Stimulated activated CD8-positive, alpha-beta memory T cell treated with anti-CD3 and anti-CD28 coated beads, Interleukin-4, amount 100 ng/mL, for 24 hours (primary cell): ENCODE data around the gene ABCA13.

ENCODE experiments used
- DNase-seq: peaks from one replicate; pipeline ENCODE4 v3.0.0-alpha.2; 2020; ENCODE audit warnings: low read depth

The ABCA13 gene

DNA sequence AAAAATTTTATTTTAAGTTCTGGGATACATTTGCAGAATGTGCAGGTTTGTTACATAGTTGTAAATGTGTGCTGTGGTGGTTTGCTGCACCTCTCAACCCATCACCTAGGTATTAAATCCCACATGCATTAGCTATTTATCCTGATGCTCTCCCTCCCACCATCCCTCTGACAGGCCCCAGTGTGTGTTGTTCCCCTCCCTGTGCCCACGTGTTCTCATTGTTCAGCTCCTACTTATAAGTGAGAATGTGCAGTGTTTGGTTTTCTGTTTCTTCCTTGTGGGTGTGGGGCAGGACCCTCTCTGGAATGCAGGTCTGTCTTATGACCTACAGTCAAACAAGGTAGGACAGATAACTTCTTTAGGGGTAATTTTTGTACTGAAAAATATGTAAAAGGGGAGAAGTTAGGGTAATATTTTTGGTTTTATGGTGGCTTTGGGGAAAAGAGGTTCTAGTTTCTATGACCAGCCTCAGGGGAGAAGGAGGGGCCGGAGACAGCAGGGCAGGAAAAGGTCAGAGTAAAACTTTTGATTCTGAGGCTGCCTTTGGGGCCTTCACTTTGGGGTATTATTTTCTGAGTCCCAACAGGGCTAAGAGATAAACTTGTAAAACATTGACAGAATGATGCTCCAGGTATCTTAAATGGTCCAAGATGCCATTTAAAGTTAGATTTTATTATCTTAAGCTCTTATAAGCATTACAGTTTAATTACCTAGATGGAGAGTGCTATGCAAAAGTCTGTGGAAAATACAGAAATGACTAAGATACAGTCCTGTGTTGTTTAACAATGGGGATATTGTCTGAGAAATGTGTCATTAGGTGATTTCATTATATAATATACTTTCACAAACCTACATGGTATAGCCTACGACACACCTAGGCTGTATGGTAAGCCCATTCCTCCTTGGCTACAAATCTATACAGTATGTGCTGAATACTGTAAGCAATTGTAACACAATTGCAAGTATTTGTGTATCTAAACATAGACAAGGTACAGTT lies 354.8 kb downstream of the ABCA13 start:
- DNase-seq, result no peak

DNA sequence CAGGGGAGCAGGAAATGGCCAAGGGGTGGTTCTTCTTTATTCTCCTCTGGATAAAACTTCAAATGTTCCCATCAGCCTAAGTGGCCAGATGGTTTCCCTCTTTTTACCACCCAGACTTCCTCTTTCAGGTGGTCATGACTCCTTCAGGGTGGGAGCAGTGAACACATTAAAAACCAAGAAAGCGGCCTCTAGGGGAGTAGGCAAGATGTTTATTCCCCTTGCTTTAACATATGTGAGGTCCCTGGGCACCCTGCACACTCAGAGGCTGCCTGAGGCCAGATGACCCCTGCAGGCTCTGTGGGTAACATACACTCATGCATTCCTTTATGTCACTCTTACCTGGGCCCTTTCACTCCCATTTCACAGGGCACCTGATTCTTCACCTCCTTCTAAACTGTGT lies 357.4 kb downstream of the ABCA13 start:
- no peak for DNase-seq

DNA sequence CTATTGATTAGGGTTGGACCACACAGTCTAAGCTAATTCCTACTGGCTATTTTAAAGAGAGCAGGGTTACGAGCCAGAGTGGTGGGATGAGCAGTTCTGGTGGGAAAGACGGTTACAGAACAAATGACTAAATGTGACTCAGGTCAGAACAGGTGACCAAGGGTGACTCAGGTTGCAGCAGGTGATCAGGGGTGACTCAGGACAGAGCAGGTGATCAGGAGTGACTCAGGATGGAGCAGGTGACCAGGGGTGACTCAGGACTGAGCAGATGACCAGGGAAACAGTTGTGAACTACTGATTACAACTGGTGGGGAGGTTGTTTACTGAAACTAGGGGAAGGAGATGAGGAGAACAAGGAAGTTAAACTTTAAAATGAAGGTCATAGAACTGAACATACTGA lies 366.3 kb downstream of the ABCA13 start:
- DNase-seq, result no peak

DNA sequence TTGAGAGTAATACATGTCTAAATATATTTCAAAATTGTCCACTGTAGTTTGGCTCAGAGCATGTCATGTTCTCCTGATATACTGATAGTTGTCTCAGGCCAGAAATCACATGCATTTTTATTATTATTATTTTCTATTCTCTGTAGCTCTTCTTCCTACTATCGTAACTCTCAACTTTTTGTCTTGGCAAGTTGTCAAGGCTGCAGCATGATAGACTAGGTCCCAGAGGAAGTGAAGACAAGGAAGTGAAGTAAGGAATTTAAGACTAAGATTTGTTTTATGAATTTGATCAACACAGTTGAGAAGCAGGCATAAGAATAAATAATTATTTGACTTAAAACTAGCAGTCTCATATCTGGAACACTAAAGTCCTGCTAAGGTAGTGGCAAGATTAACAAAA lies 369.5 kb downstream of the ABCA13 start:
- DNase-seq, result no peak

DNA sequence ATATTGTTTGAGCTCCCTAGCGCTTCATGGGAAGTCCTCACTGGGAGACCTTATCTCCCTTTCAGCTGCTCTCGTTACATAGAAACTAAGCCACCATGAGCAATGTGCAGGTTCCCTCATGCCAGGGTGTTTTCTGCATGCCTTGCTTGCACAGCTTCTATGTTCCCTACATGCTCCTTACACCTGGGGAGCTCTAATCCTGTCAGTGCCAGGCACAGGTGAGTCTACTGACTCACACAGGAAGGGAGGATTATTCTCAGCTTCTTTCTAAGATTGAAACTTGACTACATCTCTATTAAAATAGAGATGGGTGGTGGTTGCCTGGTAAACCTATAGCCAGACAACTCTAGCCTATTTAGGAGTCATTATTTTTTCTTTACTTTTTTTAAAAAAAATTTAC lies 377.4 kb downstream of the ABCA13 start:
- no peak for DNase-seq

DNA sequence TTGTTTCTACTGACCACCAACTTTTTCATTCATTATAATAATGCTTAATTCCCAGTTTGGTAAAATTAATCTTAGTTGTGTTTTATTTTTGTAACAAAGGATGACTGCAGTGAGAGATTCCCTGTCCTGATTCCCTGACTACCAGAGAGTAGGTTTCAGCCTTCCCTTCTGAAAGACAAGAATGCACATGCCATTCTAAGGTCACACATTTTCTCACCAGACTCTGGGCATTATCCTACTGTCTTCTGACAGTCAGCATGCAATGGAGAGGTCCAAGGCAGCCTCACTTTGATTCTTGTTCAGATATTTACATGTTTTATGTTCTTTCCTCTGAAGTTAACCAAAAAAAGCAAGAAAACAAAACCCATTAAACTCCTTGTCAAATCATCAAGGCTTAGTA lies 380.4 kb downstream of the ABCA13 start:
- DNase-seq, result no peak

DNA sequence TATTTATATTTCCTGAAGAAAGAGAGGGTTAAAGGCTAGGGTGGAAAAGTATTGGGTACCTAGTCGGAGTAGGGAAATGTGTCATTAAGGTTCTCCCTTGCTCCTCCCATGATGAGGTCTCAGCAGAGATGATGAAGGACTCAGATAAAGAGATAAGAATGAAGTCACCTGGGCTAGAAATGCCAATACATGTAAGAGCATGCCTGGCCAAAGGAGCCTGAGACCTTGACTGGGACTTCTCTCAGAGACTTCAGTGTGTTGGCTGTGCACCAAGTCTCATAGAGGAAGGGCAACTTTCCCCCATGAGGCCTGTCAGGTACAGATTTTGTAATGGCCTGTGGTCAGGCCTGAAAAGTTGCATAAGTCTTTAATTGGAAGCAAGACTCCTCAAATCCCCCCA lies 392.1 kb downstream of the ABCA13 start:
- no peak for DNase-seq

DNA sequence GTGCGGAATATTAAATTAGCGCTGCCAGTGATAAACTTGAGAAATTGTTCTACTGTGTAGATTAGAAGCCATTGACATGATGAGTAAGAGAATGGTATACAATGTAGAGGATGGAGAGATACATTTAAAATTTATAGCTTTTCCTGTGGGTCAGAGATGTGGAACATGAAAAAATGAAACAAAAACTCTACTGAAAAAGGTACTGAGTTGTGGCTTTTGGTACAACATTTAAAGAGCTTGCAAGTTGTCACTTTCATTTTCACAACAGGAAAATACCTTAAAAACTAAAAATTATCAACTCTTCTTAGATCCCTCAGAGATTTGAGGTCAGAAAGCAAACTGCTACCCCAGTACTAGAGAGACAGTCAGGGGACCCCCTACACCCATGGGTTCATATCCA lies 404.3 kb downstream of the ABCA13 start:
- no peak for DNase-seq

DNA sequence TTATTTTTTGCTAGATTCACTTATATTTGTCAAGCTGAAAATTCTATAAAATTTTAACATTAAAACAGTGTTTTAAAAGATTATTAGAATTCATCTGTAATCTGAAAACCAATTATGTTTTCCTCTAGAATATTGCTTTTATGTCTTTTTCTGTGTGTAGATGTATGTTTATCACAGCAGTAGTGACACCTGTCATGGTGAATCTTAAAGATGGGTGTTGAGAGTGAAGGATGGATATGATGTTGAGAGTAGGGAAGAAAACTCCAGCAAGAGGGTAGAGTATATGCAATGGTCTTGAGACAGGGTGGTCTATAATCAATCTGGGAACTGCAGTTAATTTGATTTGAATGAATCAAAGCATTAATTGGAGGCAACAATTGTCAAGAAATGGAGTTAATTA lies 416.2 kb downstream of the ABCA13 start:
- no peak for DNase-seq

DNA sequence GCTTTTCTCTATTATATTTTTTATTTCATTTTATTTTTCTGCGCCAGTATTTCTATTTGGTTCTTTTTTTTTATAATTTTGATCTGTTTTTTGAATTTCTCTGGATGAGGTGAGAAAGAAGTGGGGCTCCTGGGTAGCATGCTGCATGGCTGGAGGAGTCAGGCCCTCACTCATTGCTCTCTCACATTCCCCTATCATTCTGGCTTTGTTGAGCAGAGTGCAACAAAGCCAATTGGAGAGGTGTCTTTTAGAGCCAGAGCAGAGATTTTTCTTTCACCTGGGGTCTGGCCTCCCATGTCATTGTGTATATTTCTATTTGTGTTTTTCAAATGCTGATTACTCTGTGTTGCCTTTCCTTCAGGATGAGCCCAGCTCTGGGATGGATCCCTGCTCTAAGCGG lies 423.1 kb downstream of the ABCA13 start:
- DNase-seq, result no peak

DNA sequence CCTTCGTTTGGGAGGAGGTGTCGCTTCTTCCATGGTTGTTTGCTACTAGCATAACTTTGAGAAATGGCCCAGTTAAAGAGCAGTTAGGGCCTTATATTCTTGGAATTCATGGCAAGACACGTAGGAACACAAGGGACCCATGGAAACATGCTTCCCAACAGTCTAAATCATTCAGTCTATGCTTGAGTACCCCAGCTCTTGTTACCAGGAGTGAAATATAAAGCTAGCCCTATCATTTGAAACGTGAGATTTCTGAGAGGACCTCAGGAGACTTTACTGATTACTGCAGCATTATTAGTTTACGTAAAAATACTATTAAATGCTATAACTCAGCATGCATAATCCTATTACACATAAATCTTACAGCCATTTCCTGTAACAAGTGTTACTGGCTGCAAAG lies 424.5 kb downstream of the ABCA13 start:
- no peak for DNase-seq

DNA sequence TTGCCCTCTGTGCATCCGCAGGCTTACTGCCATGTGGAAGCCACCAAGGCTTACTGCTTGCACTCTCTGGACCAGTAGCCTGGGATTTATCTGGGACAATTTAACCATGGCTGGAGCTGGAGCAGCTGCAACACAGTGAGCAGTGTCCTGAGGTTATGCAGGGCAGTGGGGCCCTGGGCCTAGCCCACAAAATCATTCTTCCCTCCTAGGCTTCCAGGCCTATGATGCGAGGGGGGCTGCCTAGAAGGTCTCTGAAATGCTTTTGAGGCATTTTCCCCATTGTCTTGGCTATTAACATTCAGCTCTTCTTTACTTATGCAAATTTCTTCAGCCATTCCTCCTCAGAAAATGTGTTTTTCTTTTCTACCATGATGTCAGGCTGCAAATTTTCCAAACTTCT lies 439.4 kb downstream of the ABCA13 start:
- no peak for DNase-seq

DNA sequence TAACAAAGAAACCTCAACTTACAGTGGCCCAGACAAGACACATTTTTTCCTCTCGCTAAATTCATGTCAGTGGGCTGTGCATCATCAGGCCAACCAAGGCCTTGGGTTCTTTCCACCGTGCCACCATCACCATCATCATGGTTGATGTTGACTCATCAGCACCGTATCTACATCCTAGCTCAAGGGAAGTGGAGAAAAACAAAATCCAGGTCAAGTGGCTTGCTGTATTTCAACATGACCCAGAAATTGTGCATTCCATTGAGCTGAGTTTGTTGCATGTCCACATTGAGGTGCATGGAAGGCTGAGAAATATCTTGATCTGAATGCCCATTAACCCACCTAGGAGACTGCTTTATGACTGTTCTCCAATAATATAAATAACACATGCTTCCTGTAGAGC lies 440.7 kb downstream of the ABCA13 start:
- no peak for DNase-seq

DNA sequence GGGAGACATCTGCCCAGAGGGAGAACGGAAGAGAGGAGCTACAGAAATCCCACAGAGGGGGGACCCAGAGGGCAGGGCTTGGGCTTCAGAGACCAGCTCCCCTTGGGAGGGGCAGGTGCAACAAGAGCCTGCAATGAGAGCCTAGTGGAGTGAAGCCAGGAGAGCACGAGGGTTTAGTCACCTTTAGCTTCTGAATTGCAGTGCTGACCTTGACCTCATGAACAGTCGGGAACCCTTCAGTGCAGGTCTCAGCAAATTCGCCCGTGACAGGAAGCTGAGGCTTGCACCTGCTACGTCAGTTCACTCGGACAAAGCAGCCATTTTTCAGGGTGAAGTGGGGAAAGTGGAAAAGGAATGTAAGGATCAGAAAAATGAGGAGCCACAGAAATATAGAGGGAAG lies 446.2 kb downstream of the ABCA13 start:
- DNase-seq, result no peak

DNA sequence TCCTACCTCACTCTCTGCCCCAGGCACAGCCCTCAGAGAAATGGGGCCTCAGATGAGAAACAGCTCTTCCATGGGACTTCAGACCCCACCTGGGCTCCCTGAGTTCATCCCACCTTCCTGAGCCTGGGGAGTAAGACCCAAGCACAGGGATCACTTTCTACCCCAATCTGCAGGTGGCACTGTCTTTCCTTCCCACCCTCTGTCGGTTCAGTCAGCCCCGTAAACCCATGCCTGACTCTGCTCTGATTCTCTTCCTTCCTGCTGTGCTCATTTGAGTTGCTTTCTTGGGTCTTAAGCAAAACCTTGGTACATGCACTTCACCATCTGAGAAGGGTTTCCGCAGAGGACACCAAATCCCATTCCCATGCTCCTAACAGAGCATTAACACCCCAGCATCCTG lies 446.7 kb downstream of the ABCA13 start:
- DNase-seq, result no peak

DNA sequence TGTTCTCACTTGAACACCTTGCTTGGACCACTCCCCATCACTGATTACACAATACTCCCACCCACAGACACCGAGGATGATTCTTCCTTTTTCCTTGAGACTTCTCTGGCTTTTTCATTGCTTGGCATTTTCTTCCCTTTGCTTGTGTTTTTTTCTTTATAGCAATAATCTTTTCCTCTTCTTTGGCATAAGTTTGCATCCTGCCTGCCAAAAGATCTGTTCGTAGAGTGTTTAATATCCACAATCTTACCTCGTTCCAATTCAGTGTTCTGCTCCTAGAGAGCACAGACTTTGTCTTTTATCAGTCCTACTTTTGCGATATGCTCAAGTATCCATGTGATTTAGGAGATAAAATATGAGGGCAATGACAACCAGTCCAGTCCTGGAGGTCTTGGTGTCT lies 449.8 kb downstream of the ABCA13 start:
- no peak for DNase-seq

DNA sequence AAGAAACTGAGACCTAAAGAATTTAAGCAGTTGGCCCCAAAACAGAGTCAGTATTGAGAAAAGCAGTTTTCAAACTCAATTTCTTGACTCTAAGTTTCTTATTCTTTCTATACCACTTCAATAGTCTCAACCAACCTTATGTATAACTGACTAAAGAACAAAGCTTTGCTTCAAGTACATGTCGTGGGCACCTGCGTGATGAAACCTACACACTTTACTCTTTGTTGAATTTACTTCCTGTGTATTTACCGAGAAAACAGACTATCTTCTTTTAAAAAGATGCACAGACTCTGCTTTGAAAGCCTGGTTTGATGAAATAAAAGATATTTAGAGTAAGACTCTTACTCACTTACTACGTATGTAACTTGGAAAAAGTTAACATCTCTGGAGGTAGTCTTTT lies 455.9 kb downstream of the ABCA13 start:
- no peak for DNase-seq

DNA sequence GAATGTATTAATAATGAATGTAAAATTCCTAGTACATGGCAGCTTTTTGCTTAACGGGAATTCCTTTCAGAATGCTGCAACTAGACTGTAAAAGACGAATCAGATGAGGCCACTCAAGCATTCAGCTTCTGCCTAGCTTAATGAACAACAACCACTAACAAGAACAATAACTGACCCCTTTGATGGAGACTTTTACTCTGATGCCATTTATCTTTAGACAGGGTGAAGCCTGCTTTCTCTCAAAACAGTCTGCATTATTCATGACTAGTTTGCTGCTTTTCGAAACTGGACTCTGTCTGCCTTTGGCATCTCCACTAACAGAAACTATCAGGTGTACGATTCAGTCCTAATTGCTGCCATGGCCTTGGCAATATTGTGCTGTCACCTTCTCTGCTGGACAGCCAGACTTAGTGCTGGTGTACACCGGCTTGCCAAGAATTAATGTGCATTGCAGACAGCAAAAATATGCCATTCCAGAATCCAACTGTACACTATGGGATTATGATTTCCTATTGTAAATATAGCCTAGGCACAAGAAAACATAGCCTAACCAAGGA lies 457.6 kb downstream of the ABCA13 start:
- no peak for DNase-seq

DNA sequence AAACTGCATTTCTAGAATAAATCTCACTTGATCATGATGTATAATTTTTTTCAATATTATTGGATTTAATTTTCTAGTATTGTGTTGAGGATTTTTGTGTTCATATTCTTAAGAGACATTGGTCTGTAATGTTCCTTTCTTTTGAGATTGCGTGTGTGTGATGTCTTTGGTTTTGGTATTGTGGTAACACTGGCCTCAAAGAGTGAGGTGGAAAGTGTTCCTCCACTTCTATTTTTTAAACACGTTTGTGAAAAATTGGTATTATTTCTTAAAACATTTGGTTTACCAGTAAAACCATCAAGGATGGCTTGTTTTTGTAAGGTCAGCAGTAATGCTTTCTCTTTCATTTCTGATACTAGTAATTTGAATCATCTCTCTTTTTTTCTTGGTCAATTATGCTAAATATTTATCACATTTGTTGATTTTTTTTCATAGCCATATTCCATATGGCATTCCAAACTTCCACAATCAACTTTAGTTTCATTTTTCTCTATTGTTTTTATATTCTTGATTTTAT lies 462.9 kb downstream of the ABCA13 start:
- no peak for DNase-seq

DNA sequence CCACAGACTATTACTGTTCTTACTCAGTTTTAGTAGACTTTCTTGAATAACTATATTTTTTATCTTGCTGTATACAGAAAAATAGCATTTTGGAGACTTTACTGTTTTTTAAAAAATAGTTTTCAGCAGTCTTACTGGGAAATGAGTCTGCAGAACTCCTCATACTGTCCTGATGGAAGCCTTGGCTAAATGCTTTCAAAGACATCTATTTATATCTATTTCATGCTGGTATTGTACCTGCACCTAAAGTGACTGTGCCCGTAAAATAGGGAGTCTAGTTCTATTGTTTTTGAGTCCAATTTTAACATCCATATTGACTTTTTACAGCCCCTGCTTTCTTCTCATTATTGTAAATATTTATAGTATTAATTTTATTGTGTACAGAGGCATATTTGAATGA lies 464.5 kb downstream of the ABCA13 start:
- DNase-seq, result no peak

DNA sequence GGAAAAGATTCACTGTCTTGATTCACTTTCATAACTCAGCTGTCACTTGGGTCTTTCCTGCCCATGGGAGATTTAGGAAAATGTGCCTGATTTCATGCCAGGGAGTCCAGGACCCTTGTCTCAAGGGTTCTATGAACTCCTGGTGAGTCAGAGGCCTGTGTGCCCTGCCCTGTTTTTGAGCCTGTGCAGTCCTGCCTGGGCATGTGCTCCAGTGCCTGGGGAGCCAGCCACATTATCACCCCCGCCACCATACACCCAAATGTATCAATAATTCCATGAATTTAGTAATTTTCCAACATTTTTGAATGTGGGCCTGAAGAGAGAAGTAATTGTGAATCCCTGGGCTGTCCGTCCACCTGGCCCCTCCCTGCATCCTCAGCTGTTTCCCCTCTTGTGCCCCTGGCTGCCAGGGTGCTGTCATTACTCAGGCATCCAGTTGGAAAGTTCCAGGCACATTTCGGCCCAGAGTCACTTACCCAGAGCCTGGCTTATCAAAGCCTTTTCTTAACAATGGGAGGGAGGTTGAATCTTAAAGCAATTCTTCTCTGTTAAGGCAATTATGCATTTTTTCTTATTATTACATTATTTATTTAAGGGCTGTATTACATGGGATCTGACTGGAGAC lies 465.2 kb downstream of the ABCA13 start:
- no peak for DNase-seq

DNA sequence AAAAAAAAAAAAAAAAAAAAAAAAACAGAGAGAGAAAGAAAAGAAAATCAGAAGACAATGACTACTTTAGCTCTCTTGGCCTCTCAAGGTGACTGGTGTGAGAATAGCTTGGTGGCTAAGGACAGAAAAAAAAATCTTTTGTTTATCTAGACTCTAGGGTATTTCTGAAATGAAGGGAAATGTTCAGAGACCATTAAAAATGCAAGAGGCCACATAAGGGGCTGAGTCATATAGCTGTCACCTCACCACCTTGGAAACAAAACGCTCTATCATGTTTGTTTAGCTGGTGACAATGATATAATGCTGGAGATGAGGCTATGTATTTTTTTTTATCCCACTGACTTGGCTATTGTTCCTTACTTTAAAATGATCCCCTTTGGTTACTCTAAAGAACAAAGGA lies 466.1 kb downstream of the ABCA13 start:
- no peak for DNase-seq

DNA sequence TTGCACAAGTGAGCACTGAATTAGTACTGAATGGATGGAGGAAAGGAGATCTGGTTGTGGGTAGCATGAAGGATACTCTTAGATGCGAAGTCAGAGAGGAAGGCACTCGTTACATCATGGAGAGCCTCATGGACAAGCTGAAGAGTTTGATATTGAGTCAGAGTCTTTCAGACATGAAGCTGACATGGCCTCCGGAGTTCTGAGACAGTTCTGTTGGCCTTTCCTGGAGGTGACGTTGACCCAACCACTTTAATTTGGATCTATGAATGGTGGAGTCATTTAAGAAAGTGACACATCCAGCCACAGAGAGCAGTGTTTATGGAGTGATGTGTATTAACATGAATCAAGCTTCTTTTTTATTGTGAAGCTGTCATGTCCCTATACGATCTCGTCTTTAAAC lies 466.8 kb downstream of the ABCA13 start:
- no peak for DNase-seq
